ENCODE results near the gene AFG1L. TPM values are rescaled to one million over a fixed set of nuclear protein-coding genes. Genes with fewer than 3 reads are reported as not detected.
A peak's percentile ranks its signal among the peaks of the same experiment; 100 is the strongest.

The AFG1L gene
- polyA plus RNA-seq, 2 donors = 1.8 to 2.0 TPM

GRCh38 chr6:108561742-108562502 is 267.1 kb downstream of the AFG1L start:
- WGBS, 2 donors = 22 to 23% methylated on average over 46 of the region's 46 CpGs
- H3K4me3 ChIP-seq (ENCODE audit: low read depth in 1 of 2, low read length in 2 of 2) = peak overlapping the region; percentile 86 to 89
- peak overlapping the region; percentile 78 to 81 for H3K27ac ChIP-seq (ENCODE audit: low read depth in 2 of 2, low read length in 1 of 2)
- H3K27me3 ChIP-seq (ENCODE audit: control insufficient read depth in 1 of 2, insufficient read depth in 2 of 2, low read length in 2 of 2) = no peaks in the 10 kb centered on the region
- H3K36me3 ChIP-seq (ENCODE audit: control insufficient read depth in 2 of 2, insufficient read depth in 2 of 2, low read length in 1 of 2) = no peaks in the 10 kb centered on the region
- H3K4me1 ChIP-seq (ENCODE audit: control insufficient read depth in 2 of 2, insufficient read depth in 2 of 2, low read length in 1 of 2) = peaks cover 0 to 2% of the 10 kb centered on the region in 2 donors
- H3K9me3 ChIP-seq (ENCODE audit: control insufficient read depth in 2 of 2, insufficient read depth in 1 of 2, low read depth in 1 of 2, low read length in 1 of 2) = no peaks in the 10 kb centered on the region

GRCh38 chr6:108562503-108562993 is 267.7 kb downstream of the AFG1L start:
- Histone ChIP-seq H3K27ac (ENCODE audit: low read depth in 2 of 2, low read length in 1 of 2) (peak overlapping the region; percentile 78 to 81), H3K27me3 (ENCODE audit: control insufficient read depth in 1 of 2, insufficient read depth in 2 of 2, low read length in 2 of 2) (no peaks in the 10 kb centered on the region), H3K9me3 (ENCODE audit: control insufficient read depth in 2 of 2, insufficient read depth in 1 of 2, low read depth in 1 of 2, low read length in 1 of 2) (no peaks in the 10 kb centered on the region), H3K4me1 (ENCODE audit: control insufficient read depth in 2 of 2, insufficient read depth in 2 of 2, low read length in 1 of 2) (no peaks in the 10 kb centered on the region), H3K4me3 (ENCODE audit: low read depth in 1 of 2, low read length in 2 of 2) (peak overlapping the region; percentile 86 to 89), H3K36me3 (ENCODE audit: control insufficient read depth in 2 of 2, insufficient read depth in 2 of 2, low read length in 1 of 2) (peaks cover 0 to 2% of the 10 kb centered on the region in 2 donors)
- WGBS, 2 donors = 22 to 29% methylated on average over 17 of the region's 17 CpGs

GRCh38 chr6:108563292-108563691 is 268.4 kb downstream of the AFG1L start:
- no peak overlapping the region for H3K27ac ChIP-seq (ENCODE audit: low read depth in 2 of 2, low read length in 1 of 2)
- peak overlapping the region in 1 of 2 donors; percentile 86 for H3K4me3 ChIP-seq (ENCODE audit: low read depth in 1 of 2, low read length in 2 of 2)
- no peaks in the 10 kb centered on the region for H3K27me3 ChIP-seq (ENCODE audit: control insufficient read depth in 1 of 2, insufficient read depth in 2 of 2, low read length in 2 of 2)
- peaks cover 0 to 6% of the 10 kb centered on the region in 2 donors for H3K36me3 ChIP-seq (ENCODE audit: control insufficient read depth in 2 of 2, insufficient read depth in 2 of 2, low read length in 1 of 2)
- H3K9me3 ChIP-seq (ENCODE audit: control insufficient read depth in 2 of 2, insufficient read depth in 1 of 2, low read depth in 1 of 2, low read length in 1 of 2) = no peaks in the 10 kb centered on the region
- 77 to 81% methylated on average over 8 of the region's 8 CpGs for WGBS, 2 donors
- peaks cover 0 to 2% of the 10 kb centered on the region in 2 donors for H3K4me1 ChIP-seq (ENCODE audit: control insufficient read depth in 2 of 2, insufficient read depth in 2 of 2, low read length in 1 of 2)

- H3K27me3 ChIP-seq (ENCODE audit: control insufficient read depth in 1 of 2, insufficient read depth in 2 of 2, low read length in 2 of 2) = no peaks in the 10 kb centered on the region
- H3K4me3 ChIP-seq (ENCODE audit: low read depth in 1 of 2, low read length in 2 of 2) = no peak overlapping the region
- H3K36me3 ChIP-seq (ENCODE audit: control insufficient read depth in 2 of 2, insufficient read depth in 2 of 2, low read length in 1 of 2) = peaks cover 0 to 7% of the 10 kb centered on the region in 2 donors
- peak overlapping the region in 1 of 2 donors; percentile 21 for H3K27ac ChIP-seq (ENCODE audit: low read depth in 2 of 2, low read length in 1 of 2)
- WGBS, 2 donors = 14 to 25% methylated on average over 3 of the region's 3 CpGs
- H3K9me3 ChIP-seq (ENCODE audit: control insufficient read depth in 2 of 2, insufficient read depth in 1 of 2, low read depth in 1 of 2, low read length in 1 of 2) = no peaks in the 10 kb centered on the region
- H3K4me1 ChIP-seq (ENCODE audit: control insufficient read depth in 2 of 2, insufficient read depth in 2 of 2, low read length in 1 of 2) = peaks cover 0 to 2% of the 10 kb centered on the region in 2 donors
Observed at GRCh38 chr6:108564178-108564577, 269.3 kb downstream of the AFG1L start.

GRCh38 chr6:108565091-108565766 is 270.4 kb downstream of the AFG1L start:
- Histone ChIP-seq H3K4me1 (ENCODE audit: control insufficient read depth in 2 of 2, insufficient read depth in 2 of 2, low read length in 1 of 2) (peaks cover 0 to 4% of the 10 kb centered on the region in 2 donors), H3K9me3 (ENCODE audit: control insufficient read depth in 2 of 2, insufficient read depth in 1 of 2, low read depth in 1 of 2, low read length in 1 of 2) (no peaks in the 10 kb centered on the region), H3K27me3 (ENCODE audit: control insufficient read depth in 1 of 2, insufficient read depth in 2 of 2, low read length in 2 of 2) (no peaks in the 10 kb centered on the region), H3K36me3 (ENCODE audit: control insufficient read depth in 2 of 2, insufficient read depth in 2 of 2, low read length in 1 of 2) (peaks cover 0 to 9% of the 10 kb centered on the region in 2 donors), H3K4me3 (ENCODE audit: low read depth in 1 of 2, low read length in 2 of 2) (no peak overlapping the region), H3K27ac (ENCODE audit: low read depth in 2 of 2, low read length in 1 of 2) (peak overlapping the region; percentile 72 to 88)
- WGBS, 2 donors = 37 to 48% methylated on average over 4 of the region's 4 CpGs

GRCh38 chr6:108565893-108566292 is 271.0 kb downstream of the AFG1L start:
- WGBS, 2 donors = 8 to 17% methylated on average over 4 of the region's 4 CpGs
- Histone ChIP-seq H3K36me3 (ENCODE audit: control insufficient read depth in 2 of 2, insufficient read depth in 2 of 2, low read length in 1 of 2) (peaks cover 0 to 11% of the 10 kb centered on the region in 2 donors), H3K27ac (ENCODE audit: low read depth in 2 of 2, low read length in 1 of 2) (peak overlapping the region in 1 of 2 donors; percentile 29), H3K9me3 (ENCODE audit: control insufficient read depth in 2 of 2, insufficient read depth in 1 of 2, low read depth in 1 of 2, low read length in 1 of 2) (no peaks in the 10 kb centered on the region), H3K27me3 (ENCODE audit: control insufficient read depth in 1 of 2, insufficient read depth in 2 of 2, low read length in 2 of 2) (no peaks in the 10 kb centered on the region), H3K4me3 (ENCODE audit: low read depth in 1 of 2, low read length in 2 of 2) (no peak overlapping the region), H3K4me1 (ENCODE audit: control insufficient read depth in 2 of 2, insufficient read depth in 2 of 2, low read length in 1 of 2) (peaks cover 0 to 4% of the 10 kb centered on the region in 2 donors)

GRCh38 chr6:108566406-108566805 is 271.6 kb downstream of the AFG1L start:
- Histone ChIP-seq H3K4me3 (ENCODE audit: low read depth in 1 of 2, low read length in 2 of 2) (no peak overlapping the region), H3K9me3 (ENCODE audit: control insufficient read depth in 2 of 2, insufficient read depth in 1 of 2, low read depth in 1 of 2, low read length in 1 of 2) (no peaks in the 10 kb centered on the region)

GRCh38 chr6:108568101-108568500 is 273.2 kb downstream of the AFG1L start:
- peaks cover 0 to 4% of the 10 kb centered on the region in 2 donors for H3K4me1 ChIP-seq (ENCODE audit: control insufficient read depth in 2 of 2, insufficient read depth in 2 of 2, low read length in 1 of 2)
- no peaks in the 10 kb centered on the region for H3K27me3 ChIP-seq (ENCODE audit: control insufficient read depth in 1 of 2, insufficient read depth in 2 of 2, low read length in 2 of 2)
- 90 to 92% methylated on average over 5 of the region's 5 CpGs for WGBS, 2 donors
- H3K4me3 ChIP-seq (ENCODE audit: low read depth in 1 of 2, low read length in 2 of 2) = no peak overlapping the region
- H3K27ac ChIP-seq (ENCODE audit: low read depth in 2 of 2, low read length in 1 of 2) = no peak overlapping the region
- H3K36me3 ChIP-seq (ENCODE audit: control insufficient read depth in 2 of 2, insufficient read depth in 2 of 2, low read length in 1 of 2) = peaks cover 0 to 11% of the 10 kb centered on the region in 2 donors
- no peaks in the 10 kb centered on the region for H3K9me3 ChIP-seq (ENCODE audit: control insufficient read depth in 2 of 2, insufficient read depth in 1 of 2, low read depth in 1 of 2, low read length in 1 of 2)

More at GRCh38 chr6:108566406-108566805, 271.6 kb downstream of the AFG1L start:
- no peaks in the 10 kb centered on the region for H3K27me3 ChIP-seq (ENCODE audit: control insufficient read depth in 1 of 2, insufficient read depth in 2 of 2, low read length in 2 of 2)
- peak overlapping the region; percentile 34 to 63 for H3K27ac ChIP-seq (ENCODE audit: low read depth in 2 of 2, low read length in 1 of 2)
- H3K4me1 ChIP-seq (ENCODE audit: control insufficient read depth in 2 of 2, insufficient read depth in 2 of 2, low read length in 1 of 2) = peaks cover 0 to 4% of the 10 kb centered on the region in 2 donors
- peaks cover 0 to 11% of the 10 kb centered on the region in 2 donors for H3K36me3 ChIP-seq (ENCODE audit: control insufficient read depth in 2 of 2, insufficient read depth in 2 of 2, low read length in 1 of 2)

- Histone ChIP-seq H3K27me3 (ENCODE audit: control insufficient read depth in 1 of 2, insufficient read depth in 2 of 2, low read length in 2 of 2) (no peaks in the 10 kb centered on the region), H3K4me3 (ENCODE audit: low read depth in 1 of 2, low read length in 2 of 2) (no peak overlapping the region), H3K9me3 (ENCODE audit: control insufficient read depth in 2 of 2, insufficient read depth in 1 of 2, low read depth in 1 of 2, low read length in 1 of 2) (no peaks in the 10 kb centered on the region), H3K36me3 (ENCODE audit: control insufficient read depth in 2 of 2, insufficient read depth in 2 of 2, low read length in 1 of 2) (peaks cover 0 to 11% of the 10 kb centered on the region in 2 donors), H3K27ac (ENCODE audit: low read depth in 2 of 2, low read length in 1 of 2) (no peak overlapping the region), H3K4me1 (ENCODE audit: control insufficient read depth in 2 of 2, insufficient read depth in 2 of 2, low read length in 1 of 2) (peaks cover 0 to 4% of the 10 kb centered on the region in 2 donors)
- WGBS, 2 donors = 88 to 89% methylated on average over 3 of the region's 3 CpGs
Observed at GRCh38 chr6:108568551-108569305, 273.9 kb downstream of the AFG1L start.
